Measurements from ENCODE around the gene KIF12. TPM values are rescaled to one million over a fixed set of nuclear protein-coding genes. Genes with fewer than 3 reads are reported as not detected.

Gene KIF12
- total RNA-seq, 2 experiments from 2014 or later, result not detected

DNA sequence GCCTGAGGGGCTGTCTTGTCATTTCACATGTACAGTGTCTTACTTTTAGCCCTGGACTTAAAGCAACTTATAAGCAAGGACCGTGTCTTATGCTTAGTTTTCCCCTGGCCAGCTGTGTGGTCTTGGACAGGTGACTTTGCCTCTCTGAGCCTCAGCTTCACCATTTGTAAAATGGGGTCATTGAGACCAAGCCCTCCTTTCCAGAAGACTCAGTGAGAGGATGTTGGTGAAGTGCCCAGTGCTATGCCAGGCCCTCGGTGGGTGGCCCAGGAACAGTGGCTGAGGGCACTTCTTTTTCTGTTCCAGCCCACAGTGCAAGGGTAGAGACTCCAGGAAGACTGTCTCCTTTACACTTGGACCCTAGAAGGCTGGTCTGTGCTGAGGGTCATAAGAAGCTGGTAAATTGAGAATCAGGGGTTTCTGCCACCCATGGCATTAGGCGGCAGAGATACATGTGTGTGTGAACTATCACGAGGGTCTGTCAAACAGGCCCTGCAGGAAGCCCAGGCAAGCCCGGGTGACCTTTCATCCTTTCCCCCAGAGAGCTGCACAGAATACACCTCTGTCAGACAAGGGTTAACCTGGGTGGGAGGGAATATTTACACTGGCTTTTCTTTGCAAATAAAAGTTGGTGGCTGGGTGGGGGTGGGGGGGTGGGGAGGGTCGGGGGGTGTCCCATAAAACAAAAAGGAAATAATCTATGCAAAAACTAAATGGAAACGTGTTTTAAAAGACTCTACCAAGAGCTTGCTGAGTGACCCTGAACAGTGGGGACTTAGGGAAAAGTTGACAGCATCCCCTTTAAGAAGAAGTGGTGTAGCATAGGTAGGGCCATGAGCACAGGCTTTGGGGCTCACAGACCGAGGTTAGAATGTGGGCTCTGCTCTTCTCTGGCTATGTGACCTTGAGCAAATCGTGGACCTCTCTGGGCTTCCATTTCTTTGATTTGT is 20.4 kb upstream of the KIF12 start:
- Mint-ChIP-seq H3K27ac (no peak overlapping the region), H3K9me3 (no peaks in the 10 kb centered on the region), H3K4me1 (ENCODE audit: low read depth) (no peaks in the 10 kb centered on the region), H3K4me3 (no peak overlapping the region), H3K27me3 (peaks cover 20% of the 10 kb centered on the region), H3K36me3 (ENCODE audit: low read depth) (no peaks in the 10 kb centered on the region)
- intact Hi-C loops (cut with micrococcal nuclease), result no loop called here
- ChIA-PET CTCF (interaction anchor here (1.0 kb wide), 1 partner anchor 12 kb away, joined by 3 read pairs; no protein-coding TSS in a partner anchor), POLR2A (no interaction called here)
- DNase-seq, result no peak
- TF ChIP-seq, protein P1, sequence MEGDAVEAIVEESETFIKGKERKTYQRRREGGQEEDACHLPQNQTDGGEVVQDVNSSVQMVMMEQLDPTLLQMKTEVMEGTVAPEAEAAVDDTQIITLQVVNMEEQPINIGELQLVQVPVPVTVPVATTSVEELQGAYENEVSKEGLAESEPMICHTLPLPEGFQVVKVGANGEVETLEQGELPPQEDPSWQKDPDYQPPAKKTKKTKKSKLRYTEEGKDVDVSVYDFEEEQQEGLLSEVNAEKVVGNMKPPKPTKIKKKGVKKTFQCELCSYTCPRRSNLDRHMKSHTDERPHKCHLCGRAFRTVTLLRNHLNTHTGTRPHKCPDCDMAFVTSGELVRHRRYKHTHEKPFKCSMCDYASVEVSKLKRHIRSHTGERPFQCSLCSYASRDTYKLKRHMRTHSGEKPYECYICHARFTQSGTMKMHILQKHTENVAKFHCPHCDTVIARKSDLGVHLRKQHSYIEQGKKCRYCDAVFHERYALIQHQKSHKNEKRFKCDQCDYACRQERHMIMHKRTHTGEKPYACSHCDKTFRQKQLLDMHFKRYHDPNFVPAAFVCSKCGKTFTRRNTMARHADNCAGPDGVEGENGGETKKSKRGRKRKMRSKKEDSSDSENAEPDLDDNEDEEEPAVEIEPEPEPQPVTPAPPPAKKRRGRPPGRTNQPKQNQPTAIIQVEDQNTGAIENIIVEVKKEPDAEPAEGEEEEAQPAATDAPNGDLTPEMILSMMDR (IDR thresholded peaks at IDR 0.05), result no peak
- no peak for ATAC-seq

DNA sequence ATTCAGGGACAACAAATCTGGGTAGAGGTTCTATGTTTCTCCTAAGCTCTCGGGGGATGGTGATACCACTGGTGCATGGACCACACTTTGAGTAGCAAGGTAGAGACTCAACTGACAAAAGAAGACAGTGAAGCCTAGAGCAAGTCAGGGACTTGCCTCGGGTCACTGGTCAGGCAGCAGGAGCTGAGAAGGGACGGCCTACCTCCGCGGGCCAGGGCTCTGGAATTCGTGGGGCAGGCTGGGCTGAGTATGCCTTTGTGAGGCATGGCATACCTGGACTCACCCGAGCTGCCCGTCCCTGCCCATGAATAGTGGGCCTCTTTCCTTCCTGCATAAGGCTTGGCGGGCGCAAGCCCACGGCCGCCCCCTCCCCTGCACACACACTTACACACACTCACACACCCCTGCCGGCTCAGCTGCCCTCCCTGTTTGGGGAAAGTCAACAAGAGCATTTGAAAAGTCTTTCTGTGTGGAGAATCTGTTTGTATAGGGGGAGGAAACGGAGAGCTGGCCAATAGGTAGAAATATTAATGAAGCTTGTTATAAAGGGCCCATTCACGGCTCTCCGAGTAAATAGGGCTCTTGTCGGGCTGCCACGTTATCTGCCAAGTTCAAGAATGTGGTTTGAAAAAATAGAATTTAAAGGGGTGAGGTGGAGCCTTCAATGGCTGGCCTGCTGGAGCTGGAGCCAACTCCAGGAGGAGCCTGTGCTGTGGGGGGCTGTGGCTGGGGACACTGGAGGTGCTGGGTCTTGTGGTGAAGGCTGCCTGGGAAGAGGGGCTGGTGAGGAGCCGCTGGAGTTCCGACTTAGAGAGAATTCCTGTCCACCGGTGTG is 19.1 kb upstream of the KIF12 start:
- no peak for DNase-seq
- no peaks in the 10 kb centered on the region for H3K4me1 Mint-ChIP-seq (ENCODE audit: low read depth)
- H3K9me3 Mint-ChIP-seq, result no peaks in the 10 kb centered on the region
- ChIA-PET POLR2A (no interaction called here), CTCF (interaction anchor here (1.2 to 1.4 kb wide), 3 partner anchors 10 to 173 kb away, joined by 3 to 5 read pairs (median 4); no protein-coding TSS in a partner anchor)
- peaks cover 26% of the 10 kb centered on the region for H3K27me3 Mint-ChIP-seq
- H3K27ac Mint-ChIP-seq, result no peak overlapping the region
- no peak overlapping the region for H3K4me3 Mint-ChIP-seq
- intact Hi-C loops (cut with micrococcal nuclease), result no loop called here
- ATAC-seq, result no peak
- TF ChIP-seq, protein P1 (IDR thresholded peaks at IDR 0.05), result no peak
- H3K36me3 Mint-ChIP-seq (ENCODE audit: low read depth), result no peaks in the 10 kb centered on the region

DNA sequence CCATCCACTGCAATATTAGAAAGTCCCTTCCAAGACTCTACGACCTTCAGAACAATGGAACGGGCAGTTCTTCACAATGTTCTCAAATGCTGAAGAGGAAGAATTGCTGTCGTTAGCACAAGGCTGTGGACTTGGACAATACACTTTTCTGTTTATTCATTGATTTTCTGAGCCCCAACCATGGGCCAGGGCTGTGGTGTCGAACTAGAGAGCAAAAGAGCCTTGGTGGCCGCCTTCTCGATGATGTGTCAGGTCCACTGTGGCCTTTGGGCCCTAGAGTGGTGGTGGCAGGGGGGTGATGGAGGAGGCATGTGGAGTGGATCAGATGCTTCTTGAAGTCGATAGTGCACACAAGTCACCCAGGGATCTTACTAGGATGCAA is 18.5 kb upstream of the KIF12 start:
- Mint-ChIP-seq H3K27ac (no peak overlapping the region), H3K36me3 (ENCODE audit: low read depth) (no peaks in the 10 kb centered on the region), H3K9me3 (no peaks in the 10 kb centered on the region), H3K4me3 (no peak overlapping the region), H3K27me3 (peaks cover 29% of the 10 kb centered on the region), H3K4me1 (ENCODE audit: low read depth) (no peaks in the 10 kb centered on the region)
- POLR2A ChIA-PET, result no interaction called here
- DNase-seq (no peak), ATAC-seq (no peak)
- CTCF ChIA-PET, result interaction anchor here (1.2 to 1.4 kb wide), 3 partner anchors 9 to 173 kb away, joined by 3 to 5 read pairs (median 4); no protein-coding TSS in a partner anchor
- intact Hi-C loops (cut with micrococcal nuclease), result no loop called here
- TF ChIP-seq, protein P1 (IDR thresholded peaks at IDR 0.05), result no peak

DNA sequence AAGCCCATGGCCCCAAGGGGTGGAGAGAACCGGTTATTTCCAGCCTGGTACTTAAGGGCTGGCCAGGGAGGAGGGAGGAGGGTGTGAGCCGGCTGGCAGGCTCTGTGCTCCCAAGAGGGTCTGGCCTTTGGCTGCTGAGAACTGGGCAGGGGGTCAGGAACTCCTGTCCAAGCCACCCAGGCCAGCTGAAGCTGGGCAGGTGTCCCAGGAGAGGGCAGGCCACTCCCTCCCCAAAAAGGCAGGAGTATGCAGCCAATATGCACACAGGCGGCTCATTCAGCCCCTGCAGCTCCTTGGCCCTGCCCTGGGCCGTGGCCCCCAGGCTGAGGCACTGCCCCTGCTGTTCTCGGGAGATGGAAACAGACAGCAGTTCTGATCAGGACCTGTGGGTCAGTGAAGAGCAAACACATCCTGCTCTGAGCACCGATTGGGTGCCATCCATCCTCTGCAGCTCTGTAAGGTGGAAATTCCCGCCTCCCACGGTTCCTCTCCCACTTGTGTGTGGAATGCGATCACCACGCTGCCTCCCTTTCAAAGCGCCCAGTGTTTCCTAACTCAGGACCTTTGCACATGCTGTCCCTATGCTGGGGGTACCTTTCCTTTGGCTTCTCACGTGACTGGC is 17.1 kb upstream of the KIF12 start:
- TF ChIP-seq, protein P1 (IDR thresholded peaks at IDR 0.05), result no peak
- H3K36me3 Mint-ChIP-seq (ENCODE audit: low read depth), result no peaks in the 10 kb centered on the region
- no peak overlapping the region for H3K27ac Mint-ChIP-seq
- peaks cover 30% of the 10 kb centered on the region for H3K27me3 Mint-ChIP-seq
- ChIA-PET CTCF (interaction anchor here (1.2 kb wide), 1 partner anchor 8 kb away, joined by 3 read pairs; no protein-coding TSS in a partner anchor), POLR2A (no interaction called here)
- no peaks in the 10 kb centered on the region for H3K9me3 Mint-ChIP-seq
- DNase-seq (no peak), ATAC-seq (no peak)
- H3K4me3 Mint-ChIP-seq, result no peak overlapping the region
- no peaks in the 10 kb centered on the region for H3K4me1 Mint-ChIP-seq (ENCODE audit: low read depth)
- intact Hi-C loops (cut with micrococcal nuclease), result no loop called here
